HepG2 (cell line): ENCODE results near the gene SERPIND1. TPM values are rescaled to one million over a fixed set of nuclear protein-coding genes. Genes with fewer than 3 reads are reported as not detected.
A peak's percentile ranks its signal among the peaks of the same experiment; 100 is the strongest.

Experiments
- ATAC-seq: fragments of 200-7000 bp; cut with Tn5 transposase; 3 replicates; pipeline ENCODE4 v1.9.1; 2020; ENCODE audit warnings: mild to moderate bottlenecking, moderate library complexity
- BruUV-seq: library from RNA; stranded (reverse); fragments of 400-500 nt; replicated peaks from 2 replicates; lab custom pipeline; 2021; lab: Mats Ljungman, UMichigan
- CTCF ChIA-PET: fragments of 300-600 bp; formaldehyde crosslinking; extraction: SDS; loops from one replicate; lab custom pipeline; 2021; ENCODE audit warnings: low total read pairs, inconsistent platforms, low intra/inter-chr PET ratio; lab: Yijun Ruan, JAX
- POLR2A ChIA-PET: fragments of 350-600 bp; sonication (Branson Sonifier 250); formaldehyde crosslinking; loops from one replicate; lab custom pipeline; 2020; ENCODE audit warnings: antibody characterized with exemption, inconsistent platforms; lab: Yijun Ruan, JAX
- DNase-seq: peaks from one replicate; pipeline ENCODE4 v3.0.0-alpha.2; 2015; ENCODE audit warnings: low spot score
- FAIRE-seq: peaks from 3 replicates; lab custom pipeline; 2011; peaks lifted over from hg19 to GRCh38; lab: Jason Lieb, UNC
- H2AFZ ChIP-seq: one replicate; pipeline ENCODE4 v1.6.1; 2011; ENCODE audit warnings: low read length, inconsistent platforms
- H3K27ac ChIP-seq: fragments of 300-600 bp; 3 replicates; pipeline ENCODE4 v1.8.0; 2011; ENCODE audit warnings: mixed run types, mild to moderate bottlenecking, mixed read lengths, low read length, inconsistent platforms; ENCODE audit not compliant: insufficient read depth; ENCODE audit errors: extremely low read length
- H3K27me3 ChIP-seq, 2 experiments: fragments of 200-600 bp in 1 of 2; 2 replicates in 1 of 2; 3 replicates in 1 of 2; pipeline versions ENCODE4 v1.6.0 to v1.8.0; 2011; ENCODE audit warnings: low read length in 2 of 2, mild to moderate bottlenecking in 2 of 2, moderate library complexity in 2 of 2, inconsistent platforms in 1 of 2; ENCODE audit not compliant: insufficient read depth in 2 of 2, control insufficient read depth in 1 of 2
- H3K36me3 ChIP-seq, 2 experiments: fragments of 200-600 bp in 1 of 2; replicated peaks in 1 of 2; 2 replicates in 1 of 2; 3 replicates in 1 of 2; pipeline versions ENCODE4 v1.5.1 to v1.8.0; 2011; ENCODE audit warnings: low read length in 2 of 2, inconsistent platforms in 1 of 2; ENCODE audit not compliant: insufficient read depth in 2 of 2, control insufficient read depth in 1 of 2
- H3K4me1 ChIP-seq: 2 replicates; pipeline ENCODE4 v1.5.1; 2012; ENCODE audit warnings: low read length, inconsistent platforms; ENCODE audit not compliant: insufficient read depth
- H3K4me2 ChIP-seq: 2 replicates; pipeline ENCODE4 v1.6.0; 2011; ENCODE audit warnings: low read depth, low read length, inconsistent platforms
- H3K4me3 ChIP-seq, 3 experiments: fragments of 200-600 bp in 1 of 3; sonication (generic), shearing (Covaris generic) in 1 of 3; replicated peaks in 1 of 3; 2 replicates each; pipeline ENCODE4 v1.5.1; 2011 to 2016; ENCODE audit warnings: low read length in 3 of 3, inconsistent platforms in 2 of 3, low read depth in 2 of 3, mild to moderate bottlenecking in 2 of 3, control low read depth in 1 of 3, mixed read lengths in 1 of 3; ENCODE audit not compliant: insufficient read depth in 1 of 3
- H3K79me2 ChIP-seq: one replicate; pipeline ENCODE4 v1.6.1; 2011; ENCODE audit warnings: low read length, inconsistent platforms; ENCODE audit not compliant: insufficient read depth
- H3K9ac ChIP-seq: 2 replicates; pipeline ENCODE4 v1.6.0; 2011; ENCODE audit warnings: mild to moderate bottlenecking, low read depth, low read length, inconsistent platforms; ENCODE audit not compliant: insufficient read depth
- H3K9me3 ChIP-seq: 2 replicates; pipeline ENCODE4 v1.5.1; 2012; ENCODE audit warnings: mild to moderate bottlenecking, low read length
- H4K20me1 ChIP-seq: 2 replicates; pipeline ENCODE4 v1.6.0; 2011; ENCODE audit warnings: inconsistent platforms, mild to moderate bottlenecking, low read length, moderate library complexity; ENCODE audit not compliant: insufficient read depth
- AGO2 ChIP-seq: fragments of 200-400 bp; formaldehyde crosslinking; optimal IDR thresholded peaks from 2 replicates; pipeline ENCODE3; 2017; ENCODE audit warnings: mild to moderate bottlenecking, low read depth, low read length, moderate library complexity
- CSRNP2 ChIP-seq: sonication (generic); formaldehyde crosslinking; conservative IDR thresholded peaks from 2 replicates; pipeline ENCODE4 v1.8.0; 2022; ENCODE audit warnings: low read depth, missing genetic modification reagents
- IKZF5 ChIP-seq: IDR thresholded peaks from 2 replicates; pipeline ENCODE4 v1.6.1; 2018; ENCODE audit warnings: missing genetic modification reagents, mild to moderate bottlenecking, missing compliant biosample characterization
- POLR2A ChIP-seq, 2 experiments: IDR thresholded peaks; 2 replicates each; pipeline ENCODE4 v1.6.1; 2011; ENCODE audit warnings: low read depth in 2 of 2, low read length in 2 of 2, mild to moderate bottlenecking in 1 of 2, moderate library complexity in 1 of 2; ENCODE audit not compliant: insufficient read depth in 1 of 2
- POLR2AphosphoS5 ChIP-seq: IDR thresholded peaks from 2 replicates; pipeline ENCODE4 v1.6.1; 2012; ENCODE audit warnings: low read depth, low read length
- POLR2G ChIP-seq: fragments of 200-400 bp; formaldehyde crosslinking; IDR thresholded peaks from 2 replicates; pipeline ENCODE4 v1.6.1; 2018; ENCODE audit warnings: mild to moderate bottlenecking, low read depth, low read length, moderate library complexity
- RBM22 ChIP-seq: fragments of 200-400 bp; formaldehyde crosslinking; optimal IDR thresholded peaks from 2 replicates; pipeline ENCODE3; 2017; ENCODE audit warnings: mild to moderate bottlenecking, low read length, moderate library complexity
- SSRP1 ChIP-seq: IDR thresholded peaks from 2 replicates; pipeline ENCODE4 v1.6.1; 2016; ENCODE audit warnings: control low read depth
- TCF7 ChIP-seq: sonication (generic); IDR thresholded peaks from 2 replicates; pipeline ENCODE4 v1.6.1; 2016; ENCODE audit warnings: antibody characterized with exemption, low read depth
- ZBTB38 ChIP-seq: sonication (generic); formaldehyde crosslinking; IDR thresholded peaks from 2 replicates; pipeline ENCODE4 v1.5.1; 2020; ENCODE audit warnings: mild to moderate bottlenecking, missing genetic modification reagents
- ZNF431 ChIP-seq: sonication (generic); formaldehyde crosslinking; IDR thresholded peaks from 2 replicates; pipeline ENCODE4 v1.9.0; 2022; ENCODE audit warnings: missing genetic modification reagents, low read depth, mild to moderate bottlenecking, borderline replicate concordance
- ZNF570 ChIP-seq: sonication (generic); formaldehyde crosslinking; IDR thresholded peaks from 2 replicates; pipeline ENCODE4 v1.4.0; 2020; ENCODE audit warnings: mild to moderate bottlenecking, missing genetic modification reagents, borderline replicate concordance
- ZNF782 ChIP-seq: sonication (generic); formaldehyde crosslinking; IDR thresholded peaks from 2 replicates; pipeline ENCODE4 v1.4.0; 2020; ENCODE audit warnings: missing genetic modification reagents, mild to moderate bottlenecking, borderline replicate concordance
- ZNF841 ChIP-seq: sonication (generic); formaldehyde crosslinking; IDR thresholded peaks from 2 replicates; pipeline ENCODE4 v1.8.1; 2023; ENCODE audit warnings: missing genetic modification reagents, borderline replicate concordance
- ZNF850 ChIP-seq: sonication (generic); formaldehyde crosslinking; conservative IDR thresholded peaks from 2 replicates; pipeline ENCODE4 v1.9.0; 2021; ENCODE audit warnings: mild to moderate bottlenecking, missing genetic modification reagents
- WGBS: methylation state at CpG from one replicate; pipeline ENCODE4 v1.1.6; 2017; ENCODE audit warnings: low lambda C conversion rate; 5-methylcytosine and 5-hydroxymethylcytosine counted together
- in situ Hi-C: cut with HindIII; loops from 2 replicates; pipeline ENCODE4 v1.10.0; 2017; ENCODE audit warnings: low pct_unique_long_range_greater_than_20kb; ENCODE audit not compliant: extremely low pct_ligation_motif_present
- intact Hi-C: fragments of 100-400 bp; cut with micrococcal nuclease; formaldehyde crosslinking; loops from one replicate; pipeline ENCODE4 v1.10.0; 2022; ENCODE audit not compliant: unreplicated experiment
- polyA plus RNA-seq, 8 experiments: library from polyadenylated mRNA; depleted of rRNA in 3 of 8; stranded (reverse) in 7 of 8; unstranded in 1 of 8; fragments of >200 nt; fragmentation: Illumina TruSeq in 4 of 8; extraction: Trizol in 4 of 8; gene quantifications; 2 replicates each; pipeline versions ENCODE4 v1.2.1 to v1.2.3, GENCODE V29; 2011 to 2016; ENCODE audit warnings: low read depth in 4 of 8, missing spikeins in 1 of 8, mixed read lengths in 1 of 8; ENCODE audit not compliant: insufficient read depth in 1 of 8
- total RNA-seq, 5 experiments: library from RNA; depleted of rRNA; stranded (reverse); fragments of >200 nt; fragmentation: Illumina TruSeq; extraction: Trizol; gene quantifications; 2 replicates each; pipeline ENCODE4 v1.2.3, GENCODE V29; 2016; ENCODE audit warnings: low read depth in 1 of 5

Gene SERPIND1
- total and polyA plus RNA-seq, 2 of the 13 experiments (the other 11 are each of a cell fraction or from before 2014, with no cell fraction given) = 111 to 350 TPM

GRCh38 chr22:20787223-20787622 is 13.3 kb downstream of the SERPIND1 start:
- 100% methylated on average over 4 of the region's 4 CpGs for WGBS
- no peak for DNase-seq
- H3K9me3 ChIP-seq = no peaks in the 10 kb centered on the region
- TF ChIP-seq ZNF782 (CRISPR knock-in tag) (no peak), RBM22 (peak; percentile 51), POLR2G (peak; percentile 17; the same call in 1 of the 2 replicates), ZNF431 (CRISPR knock-in tag) (0 out of 2 replicates have a peak, but pooled peaks have one; percentile 24), ZNF570 (CRISPR knock-in tag) (no peak)
- TF ChIP-seq, all 625 proteins: peak for 3
- H4K20me1 ChIP-seq = peaks cover 20% of the 10 kb centered on the region
- in situ Hi-C loops (no loop called here), intact Hi-C loops (no loop called here)
- H3K79me2 ChIP-seq = peaks cover 14% of the 10 kb centered on the region
- H3K27me3 ChIP-seq = no peaks in the 10 kb centered on the region
- no peak overlapping the region for H2AFZ ChIP-seq
- H3K9ac ChIP-seq = no peak overlapping the region
- BruUV-seq = TSS peak; percentile 61
- no peak overlapping the region for H3K4me2 ChIP-seq
- FAIRE-seq (no peak), ATAC-seq (no peak)
- H3K27ac ChIP-seq = peak overlapping the region; percentile 57
- ChIA-PET POLR2A (interaction anchor here (1.1 to 11.1 kb wide), 2 partner anchors 11 to 195 kb away, joined by 3 to 172 read pairs; partner anchors contain the start of genes LZTR1 and SERPIND1), CTCF (no interaction called here)
- peaks cover 31 to 69% of the 10 kb centered on the region in 2 experiments for H3K36me3 ChIP-seq
- H3K4me3 ChIP-seq = no peak overlapping the region
- peaks cover 68% of the 10 kb centered on the region for H3K4me1 ChIP-seq

- no TSS peak for BruUV-seq
- H3K27me3 ChIP-seq = no peaks in the 10 kb centered on the region
- CTCF ChIA-PET = no interaction called here
- in situ Hi-C loops (no loop called here), intact Hi-C loops (no loop called here)
- H3K36me3 ChIP-seq = peaks cover 29 to 69% of the 10 kb centered on the region in 2 experiments
- H3K9ac ChIP-seq = no peak overlapping the region
- peaks cover 6% of the 10 kb centered on the region for H3K79me2 ChIP-seq
- FAIRE-seq = no peak
- H3K4me2 ChIP-seq = no peak overlapping the region
- ATAC-seq = no peak
- peaks cover 68% of the 10 kb centered on the region for H3K4me1 ChIP-seq
- no peaks in the 10 kb centered on the region for H3K9me3 ChIP-seq
- H3K4me3 ChIP-seq = no peak overlapping the region
- no peak for DNase-seq
- WGBS = 96% methylated on average over 4 of the region's 4 CpGs
- POLR2A ChIA-PET = interaction anchor here (1.1 to 11.1 kb wide), 2 partner anchors 12 to 194 kb away, joined by 3 to 172 read pairs; partner anchors contain the start of genes LZTR1 and SERPIND1
- no peak overlapping the region for H2AFZ ChIP-seq
- peak overlapping the region; percentile 57 for H3K27ac ChIP-seq
- H4K20me1 ChIP-seq = peaks cover 15% of the 10 kb centered on the region
- TF ChIP-seq POLR2AphosphoS5 (peak; percentile 51), POLR2G (peak; percentile 18; the same call in 1 of the 2 replicates), ZNF841 (CRISPR knock-in tag) (no peak), POLR2A (IDR thresholded peaks at IDR 0.05; ENCODE audit: insufficient read depth in 1 of 2, low read depth in 2 of 2, low read length in 2 of 2) (peak; percentile 21 to 52; a peak in 1 of 4 replicates), ZNF850 (CRISPR knock-in tag) (no peak), IKZF5 (CRISPR knock-in tag) (no peak), SSRP1 (CRISPR knock-in tag) (peak; percentile 68), AGO2 (peak; percentile 31), CSRNP2 (CRISPR knock-in tag) (no peak), ZBTB38 (CRISPR knock-in tag) (no peak), TCF7 (no peak)
Observed at GRCh38 chr22:20787746-20788626, 14.1 kb downstream of the SERPIND1 start.
